SK-N-SH treated with all-trans-retinoic acid at 6 μM for 48 hours (cell line): ENCODE measurements around the gene RGPD4.
"Not testable (repeated sequence)": the region's sequence is repeated elsewhere in the genome, so short reads cannot be mapped to it uniquely, and the experiment has no call there.

Source experiments
- ATAC-seq: fragments of 200-7000 bp; cut with Tn5 transposase; 3 replicates; pipeline ENCODE4 v1.9.1; 2020; ENCODE audit warnings: mild to moderate bottlenecking, moderate library complexity
- ARNTL ChIP-seq: fragments of 450-650 bp; formaldehyde crosslinking; IDR thresholded peaks from 2 replicates; pipeline ENCODE4 v1.5.0; 2020; ENCODE audit warnings: low read depth, mild to moderate bottlenecking, moderate library complexity, borderline replicate concordance
- BACH2 ChIP-seq: fragments of 250-450 bp; sonication (Bioruptor Pico); IDR thresholded peaks from 2 replicates; pipeline ENCODE4 v1.9.0; 2021; ENCODE audit warnings: mild to moderate bottlenecking, borderline replicate concordance
- CSDC2 ChIP-seq: fragments of 250-450 bp; sonication (Bioruptor Pico); IDR thresholded peaks from 2 replicates; pipeline ENCODE4 v1.5.0; 2020; ENCODE audit warnings: mild to moderate bottlenecking, moderate library complexity
- ESRRG ChIP-seq: fragments of 250-450 bp; sonication (Bioruptor Pico); IDR thresholded peaks from 2 replicates; pipeline ENCODE4 v1.6.1; 2021; ENCODE audit warnings: mild to moderate bottlenecking
- ISL1 ChIP-seq: fragments of 250-450 bp; sonication (Bioruptor Pico); IDR thresholded peaks from 2 replicates; pipeline ENCODE4 v2.1.2; 2022; ENCODE audit warnings: mild to moderate bottlenecking, moderate library complexity
- OSR1 ChIP-seq: fragments of 250-450 bp; sonication (Bioruptor Pico); IDR thresholded peaks from 2 replicates; pipeline ENCODE4 v1.8.0; 2022; ENCODE audit warnings: moderate library complexity, mild to moderate bottlenecking, inconsistent platforms
- SNAI2 ChIP-seq: fragments of 250-450 bp; sonication (Bioruptor Pico); IDR thresholded peaks from 2 replicates; pipeline ENCODE4 v1.5.0; 2020; ENCODE audit warnings: mild to moderate bottlenecking, moderate library complexity
- TOX ChIP-seq: fragments of 250-450 bp; sonication (Bioruptor Pico); IDR thresholded peaks from 2 replicates; pipeline ENCODE4 v1.8.0; 2021; ENCODE audit warnings: mild to moderate bottlenecking, moderate library complexity, borderline replicate concordance
- ZFP3 ChIP-seq: fragments of 250-450 bp; sonication (Bioruptor Pico); IDR thresholded peaks from 2 replicates; pipeline ENCODE4 v1.5.0; 2020; ENCODE audit warnings: mild to moderate bottlenecking, moderate library complexity
- ZFP30 ChIP-seq: fragments of 450-650 bp; formaldehyde crosslinking; IDR thresholded peaks from 2 replicates; pipeline ENCODE4 v1.5.0; 2022; ENCODE audit warnings: mild to moderate bottlenecking, moderate library complexity
- ZNF565 ChIP-seq: fragments of 450-650 bp; formaldehyde crosslinking; conservative IDR thresholded peaks from 2 replicates; pipeline ENCODE4 v1.5.0; 2020; ENCODE audit warnings: low read depth, mild to moderate bottlenecking, moderate library complexity
- ZNF70 ChIP-seq: fragments of 450-650 bp; formaldehyde crosslinking; IDR thresholded peaks from 2 replicates; pipeline ENCODE4 v1.5.0; 2020; ENCODE audit warnings: mild to moderate bottlenecking, moderate library complexity
- ZNF8 ChIP-seq: fragments of 450-650 bp; formaldehyde crosslinking; IDR thresholded peaks from 2 replicates; pipeline ENCODE4 v1.5.0; 2020; ENCODE audit warnings: mild to moderate bottlenecking, moderate library complexity
- TF ChIP-seq, protein P1 (sequence below): fragments of 250-450 bp; sonication (Bioruptor Pico); IDR thresholded peaks from 2 replicates; pipeline ENCODE4 v1.5.0; 2020; ENCODE audit warnings: mild to moderate bottlenecking, moderate library complexity
- TF ChIP-seq, protein P2 (sequence below): fragments of 250-450 bp; sonication (Bioruptor Pico); IDR thresholded peaks from 2 replicates; pipeline ENCODE4 v1.8.0; 2021; ENCODE audit warnings: low read depth, mild to moderate bottlenecking, moderate library complexity, borderline replicate concordance
- TF ChIP-seq, protein P3 (sequence below): fragments of 250-450 bp; sonication (Bioruptor Pico); IDR thresholded peaks from 2 replicates; pipeline ENCODE4 v1.5.1; 2021; ENCODE audit warnings: mild to moderate bottlenecking, moderate library complexity

RGPD4 gene

DNA sequence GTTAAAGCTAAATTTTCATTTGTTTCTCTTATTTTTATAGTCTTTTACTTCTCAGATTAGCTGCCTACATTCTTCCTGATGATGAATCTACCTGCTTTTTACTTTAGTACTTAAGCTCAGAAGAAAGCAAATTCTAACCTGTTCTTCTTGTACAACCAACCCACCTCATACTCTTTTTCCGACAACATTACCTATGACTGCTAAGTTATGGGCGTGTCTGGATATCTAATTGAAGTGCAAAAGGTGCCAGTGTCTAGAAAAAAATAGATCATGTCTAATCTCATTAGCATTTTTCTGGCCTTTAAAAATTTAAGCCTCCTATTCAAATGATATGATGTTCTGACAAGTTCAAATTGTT lies 1.5 kb upstream of the RGPD4 start:
- TF ChIP-seq ESRRG (no peak), ZNF565 (no peak), BACH2 (CRISPR knock-in tag) (no peak), ZNF70 (CRISPR knock-in tag) (no peak), TOX (CRISPR knock-in tag) (no peak), SNAI2 (no peak), ZNF8 (no peak), CSDC2 (CRISPR knock-in tag) (no peak), OSR1 (CRISPR knock-in tag) (no peak), ZFP30 (no peak), ZFP3 (CRISPR knock-in tag) (no peak), ARNTL (CRISPR knock-in tag) (no peak)
- TF ChIP-seq, protein P1, sequence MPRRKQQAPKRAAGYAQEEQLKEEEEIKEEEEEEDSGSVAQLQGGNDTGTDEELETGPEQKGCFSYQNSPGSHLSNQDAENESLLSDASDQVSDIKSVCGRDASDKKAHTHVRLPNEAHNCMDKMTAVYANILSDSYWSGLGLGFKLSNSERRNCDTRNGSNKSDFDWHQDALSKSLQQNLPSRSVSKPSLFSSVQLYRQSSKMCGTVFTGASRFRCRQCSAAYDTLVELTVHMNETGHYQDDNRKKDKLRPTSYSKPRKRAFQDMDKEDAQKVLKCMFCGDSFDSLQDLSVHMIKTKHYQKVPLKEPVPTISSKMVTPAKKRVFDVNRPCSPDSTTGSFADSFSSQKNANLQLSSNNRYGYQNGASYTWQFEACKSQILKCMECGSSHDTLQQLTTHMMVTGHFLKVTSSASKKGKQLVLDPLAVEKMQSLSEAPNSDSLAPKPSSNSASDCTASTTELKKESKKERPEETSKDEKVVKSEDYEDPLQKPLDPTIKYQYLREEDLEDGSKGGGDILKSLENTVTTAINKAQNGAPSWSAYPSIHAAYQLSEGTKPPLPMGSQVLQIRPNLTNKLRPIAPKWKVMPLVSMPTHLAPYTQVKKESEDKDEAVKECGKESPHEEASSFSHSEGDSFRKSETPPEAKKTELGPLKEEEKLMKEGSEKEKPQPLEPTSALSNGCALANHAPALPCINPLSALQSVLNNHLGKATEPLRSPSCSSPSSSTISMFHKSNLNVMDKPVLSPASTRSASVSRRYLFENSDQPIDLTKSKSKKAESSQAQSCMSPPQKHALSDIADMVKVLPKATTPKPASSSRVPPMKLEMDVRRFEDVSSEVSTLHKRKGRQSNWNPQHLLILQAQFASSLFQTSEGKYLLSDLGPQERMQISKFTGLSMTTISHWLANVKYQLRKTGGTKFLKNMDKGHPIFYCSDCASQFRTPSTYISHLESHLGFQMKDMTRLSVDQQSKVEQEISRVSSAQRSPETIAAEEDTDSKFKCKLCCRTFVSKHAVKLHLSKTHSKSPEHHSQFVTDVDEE: no peak
- TF ChIP-seq, protein P2, sequence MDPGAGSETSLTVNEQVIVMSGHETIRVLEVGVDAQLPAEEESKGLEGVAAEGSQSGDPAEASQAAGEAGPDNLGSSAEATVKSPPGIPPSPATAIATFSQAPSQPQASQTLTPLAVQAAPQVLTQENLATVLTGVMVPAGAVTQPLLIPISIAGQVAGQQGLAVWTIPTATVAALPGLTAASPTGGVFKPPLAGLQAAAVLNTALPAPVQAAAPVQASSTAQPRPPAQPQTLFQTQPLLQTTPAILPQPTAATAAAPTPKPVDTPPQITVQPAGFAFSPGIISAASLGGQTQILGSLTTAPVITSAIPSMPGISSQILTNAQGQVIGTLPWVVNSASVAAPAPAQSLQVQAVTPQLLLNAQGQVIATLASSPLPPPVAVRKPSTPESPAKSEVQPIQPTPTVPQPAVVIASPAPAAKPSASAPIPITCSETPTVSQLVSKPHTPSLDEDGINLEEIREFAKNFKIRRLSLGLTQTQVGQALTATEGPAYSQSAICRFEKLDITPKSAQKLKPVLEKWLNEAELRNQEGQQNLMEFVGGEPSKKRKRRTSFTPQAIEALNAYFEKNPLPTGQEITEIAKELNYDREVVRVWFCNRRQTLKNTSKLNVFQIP (CRISPR knock-in tag): no peak
- TF ChIP-seq, protein P3, sequence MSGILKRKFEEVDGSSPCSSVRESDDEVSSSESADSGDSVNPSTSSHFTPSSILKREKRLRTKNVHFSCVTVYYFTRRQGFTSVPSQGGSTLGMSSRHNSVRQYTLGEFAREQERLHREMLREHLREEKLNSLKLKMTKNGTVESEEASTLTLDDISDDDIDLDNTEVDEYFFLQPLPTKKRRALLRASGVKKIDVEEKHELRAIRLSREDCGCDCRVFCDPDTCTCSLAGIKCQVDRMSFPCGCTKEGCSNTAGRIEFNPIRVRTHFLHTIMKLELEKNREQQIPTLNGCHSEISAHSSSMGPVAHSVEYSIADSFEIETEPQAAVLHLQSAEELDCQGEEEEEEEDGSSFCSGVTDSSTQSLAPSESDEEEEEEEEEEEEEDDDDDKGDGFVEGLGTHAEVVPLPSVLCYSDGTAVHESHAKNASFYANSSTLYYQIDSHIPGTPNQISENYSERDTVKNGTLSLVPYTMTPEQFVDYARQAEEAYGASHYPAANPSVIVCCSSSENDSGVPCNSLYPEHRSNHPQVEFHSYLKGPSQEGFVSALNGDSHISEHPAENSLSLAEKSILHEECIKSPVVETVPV (CRISPR knock-in tag): no peak
- TF ChIP-seq, all 23 proteins: peak for 0
- ATAC-seq: no peak

DNA sequence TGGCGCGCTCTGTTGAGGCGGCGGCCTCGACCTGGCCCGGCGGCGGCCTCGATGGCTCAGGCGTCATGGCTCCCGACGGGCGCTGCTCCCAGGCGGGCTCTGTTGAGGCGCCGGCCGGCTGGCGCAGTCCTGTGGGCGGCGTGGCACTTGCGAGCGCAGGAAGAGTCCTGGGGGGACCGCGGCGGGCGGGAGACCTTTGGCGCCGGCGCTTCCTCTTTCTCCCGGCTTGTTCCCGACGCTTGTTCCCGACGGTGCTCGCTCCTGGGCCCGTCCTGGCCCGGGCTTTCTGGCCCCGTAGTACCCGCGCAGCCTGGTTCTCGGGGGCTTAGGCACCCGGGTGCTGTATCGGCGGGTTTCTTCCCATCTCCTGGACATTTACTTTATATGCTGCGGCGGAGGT lies 2.8 kb downstream of the RGPD4 start:
- not testable (repeated sequence) for ATAC-seq

DNA sequence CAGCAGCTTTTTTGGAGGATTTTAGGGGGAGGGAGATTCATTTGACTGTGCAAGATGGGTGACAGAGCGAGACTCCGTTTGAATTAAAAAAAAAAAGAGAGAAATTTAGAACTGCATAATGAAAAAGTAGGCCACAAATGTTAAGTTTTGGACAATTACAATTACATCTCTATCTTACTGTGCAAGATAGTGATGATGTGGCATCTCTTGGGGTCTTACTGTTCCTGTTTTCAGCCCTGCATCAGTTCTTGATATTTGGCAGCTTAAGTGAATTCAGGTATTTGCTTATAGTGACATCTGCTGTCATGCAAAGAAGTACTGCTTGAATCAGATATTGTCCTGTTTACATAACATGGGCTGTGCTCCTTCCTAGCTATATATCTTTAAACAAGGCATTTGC lies 6.5 kb downstream of the RGPD4 start:
- ATAC-seq: not testable (repeated sequence)

DNA sequence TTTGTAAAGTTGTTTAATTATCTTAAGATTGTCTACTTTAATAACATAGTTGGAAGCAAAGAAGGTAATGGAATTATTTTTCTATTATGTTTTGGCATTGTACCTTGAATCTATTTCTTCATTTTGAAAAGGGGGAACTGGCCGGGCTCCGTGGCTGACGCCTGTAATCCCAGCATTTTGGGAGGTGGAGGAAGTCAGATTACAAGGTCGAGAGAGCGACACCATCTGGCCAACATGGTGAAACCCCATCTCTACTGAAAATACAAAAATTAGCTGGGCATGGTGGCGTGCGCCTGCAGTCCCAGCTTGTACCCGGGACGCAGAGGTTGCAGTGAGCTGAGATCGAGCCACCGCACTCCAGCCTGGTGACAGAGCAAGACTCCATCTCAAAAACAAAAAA lies 6.9 kb downstream of the RGPD4 start:
- not testable (repeated sequence) for ATAC-seq

GRCh38 chr2:107916121-107916520 lies 89.4 kb downstream of the RGPD4 start:
- peak; percentile 77 for ATAC-seq

DNA sequence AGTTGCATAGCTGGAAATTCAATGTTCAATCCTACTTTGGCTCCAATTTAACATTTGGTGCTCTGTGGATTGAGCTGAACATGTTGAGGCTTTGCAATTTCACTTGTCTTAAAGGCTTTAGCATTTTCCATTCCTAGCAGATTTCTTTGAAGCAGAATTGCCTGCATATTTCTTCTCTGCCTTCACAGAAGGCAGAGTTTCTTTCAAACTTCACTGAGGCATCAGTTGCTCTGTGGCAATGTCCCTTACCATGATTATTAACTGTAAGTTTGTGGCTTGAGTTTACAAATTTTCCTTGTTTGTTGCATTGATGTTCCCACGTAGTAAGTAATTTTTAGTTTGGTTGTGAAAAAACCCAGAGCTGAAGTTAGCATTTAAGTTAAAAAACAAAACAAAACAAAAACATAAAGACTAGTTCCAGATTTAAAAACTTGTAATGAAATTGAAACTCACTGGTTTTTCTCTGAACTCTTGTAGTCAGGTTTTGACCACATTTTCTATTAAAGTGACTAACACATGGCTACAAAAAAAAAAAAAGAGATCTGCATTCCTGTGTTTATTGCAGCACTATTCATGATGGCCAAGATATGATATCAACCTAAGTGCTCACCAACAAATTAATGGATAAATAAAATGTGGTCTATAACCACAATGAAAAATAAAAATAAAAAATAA lies 90.1 kb downstream of the RGPD4 start:
- ATAC-seq: not testable (repeated sequence)

DNA sequence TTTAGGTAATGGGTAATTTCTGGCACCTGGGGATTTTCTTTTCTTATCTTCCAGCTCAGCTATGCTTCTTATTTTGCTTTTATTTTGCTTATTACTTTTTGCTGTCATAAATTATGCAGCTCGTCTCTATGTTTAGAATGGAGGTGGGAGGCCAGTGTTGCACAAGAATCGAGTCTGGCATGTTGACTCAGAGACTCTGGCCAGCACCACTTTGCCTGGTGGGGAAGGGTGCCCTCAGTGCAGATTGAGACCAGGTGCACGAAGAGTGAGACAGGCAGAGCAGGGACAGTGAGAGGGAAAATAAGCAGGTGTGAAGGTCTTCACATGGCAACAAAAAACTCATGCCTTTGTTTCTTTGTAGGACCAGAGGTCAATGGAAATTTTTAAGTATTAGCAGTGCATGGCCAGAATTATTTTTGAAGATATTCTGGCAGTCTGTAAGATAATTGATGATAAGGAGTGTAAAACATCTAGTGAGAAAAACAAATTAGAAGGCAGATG lies 100.4 kb downstream of the RGPD4 start:
- ATAC-seq: no peak
- TF ChIP-seq, protein P1: no peak
- TF ChIP-seq ZFP30 (peak; percentile 64), ISL1 (CRISPR knock-in tag) (peak; percentile 40; the same call in 1 of the 2 replicates), ZNF70 (CRISPR knock-in tag) (no peak), TOX (CRISPR knock-in tag) (no peak), SNAI2 (no peak)
- TF ChIP-seq, protein P3 (CRISPR knock-in tag): no peak
